Measurements from ENCODE around the gene ZFAND5.

Gene ZFAND5

DNA sequence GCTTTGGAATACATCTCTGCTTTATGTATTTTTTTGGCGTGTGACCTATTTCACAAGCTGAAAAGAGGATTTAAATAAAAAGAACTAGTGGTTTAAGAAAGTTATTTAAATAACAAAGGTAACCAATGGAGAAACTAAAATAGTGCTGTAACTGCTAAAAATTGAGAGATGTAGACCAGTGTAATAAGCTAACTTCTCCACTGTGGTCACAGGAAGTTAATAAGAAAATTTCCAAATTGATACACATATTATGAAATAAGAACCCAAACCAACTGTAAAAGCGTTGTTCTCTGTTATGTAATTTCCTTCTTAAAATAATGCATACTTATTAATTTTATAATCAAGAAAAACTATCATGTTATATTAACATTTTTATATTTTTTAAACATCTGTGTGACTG, 29.1 kb upstream of the ZFAND5 start:
- no peaks in the 10 kb centered on the region for H3K9me2 ChIP-seq (replicated peaks; ENCODE audit: low read depth, low read length)
- no peaks in the 10 kb centered on the region for H3F3A ChIP-seq (ENCODE audit: low read depth)
- H3K9me3 ChIP-seq (ENCODE audit: insufficient read depth, low read depth, low read length), result no peaks in the 10 kb centered on the region
- TF ChIP-seq EZH2phosphoT487 (IDR thresholded peaks at IDR 0.05; ENCODE audit: borderline replicate concordance), result no peak
- TF ChIP-seq, protein P1, sequence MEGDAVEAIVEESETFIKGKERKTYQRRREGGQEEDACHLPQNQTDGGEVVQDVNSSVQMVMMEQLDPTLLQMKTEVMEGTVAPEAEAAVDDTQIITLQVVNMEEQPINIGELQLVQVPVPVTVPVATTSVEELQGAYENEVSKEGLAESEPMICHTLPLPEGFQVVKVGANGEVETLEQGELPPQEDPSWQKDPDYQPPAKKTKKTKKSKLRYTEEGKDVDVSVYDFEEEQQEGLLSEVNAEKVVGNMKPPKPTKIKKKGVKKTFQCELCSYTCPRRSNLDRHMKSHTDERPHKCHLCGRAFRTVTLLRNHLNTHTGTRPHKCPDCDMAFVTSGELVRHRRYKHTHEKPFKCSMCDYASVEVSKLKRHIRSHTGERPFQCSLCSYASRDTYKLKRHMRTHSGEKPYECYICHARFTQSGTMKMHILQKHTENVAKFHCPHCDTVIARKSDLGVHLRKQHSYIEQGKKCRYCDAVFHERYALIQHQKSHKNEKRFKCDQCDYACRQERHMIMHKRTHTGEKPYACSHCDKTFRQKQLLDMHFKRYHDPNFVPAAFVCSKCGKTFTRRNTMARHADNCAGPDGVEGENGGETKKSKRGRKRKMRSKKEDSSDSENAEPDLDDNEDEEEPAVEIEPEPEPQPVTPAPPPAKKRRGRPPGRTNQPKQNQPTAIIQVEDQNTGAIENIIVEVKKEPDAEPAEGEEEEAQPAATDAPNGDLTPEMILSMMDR (conservative IDR thresholded peaks at IDR 0.05; ENCODE audit: low read length), result no peak
- no peaks in the 10 kb centered on the region for H3K79me2 ChIP-seq (ENCODE audit: insufficient read depth, low read length)
- H3K4me2 ChIP-seq (ENCODE audit: low read depth, low read length, poor library complexity, severe bottlenecking), result no peak overlapping the region
- no peaks in the 10 kb centered on the region for H4K20me1 ChIP-seq (ENCODE audit: insufficient read depth, low read length, poor library complexity, severe bottlenecking)
- H3K27me3 ChIP-seq (ENCODE audit: insufficient read depth, low read length, poor library complexity, severe bottlenecking), result no peaks in the 10 kb centered on the region
- no peak overlapping the region for H2AFZ ChIP-seq (ENCODE audit: low read length)
- no peaks in the 10 kb centered on the region for H3K36me3 ChIP-seq (ENCODE audit: insufficient read depth, low read length)
- no peak overlapping the region for H3K9ac ChIP-seq (ENCODE audit: low read depth, low read length, poor library complexity, severe bottlenecking)
- no peak overlapping the region for H3K4me3 ChIP-seq (ENCODE audit: low read length, poor library complexity, severe bottlenecking)
- H3K4me1 ChIP-seq (ENCODE audit: insufficient read depth, low read length, poor library complexity, severe bottlenecking), result no peaks in the 10 kb centered on the region

DNA sequence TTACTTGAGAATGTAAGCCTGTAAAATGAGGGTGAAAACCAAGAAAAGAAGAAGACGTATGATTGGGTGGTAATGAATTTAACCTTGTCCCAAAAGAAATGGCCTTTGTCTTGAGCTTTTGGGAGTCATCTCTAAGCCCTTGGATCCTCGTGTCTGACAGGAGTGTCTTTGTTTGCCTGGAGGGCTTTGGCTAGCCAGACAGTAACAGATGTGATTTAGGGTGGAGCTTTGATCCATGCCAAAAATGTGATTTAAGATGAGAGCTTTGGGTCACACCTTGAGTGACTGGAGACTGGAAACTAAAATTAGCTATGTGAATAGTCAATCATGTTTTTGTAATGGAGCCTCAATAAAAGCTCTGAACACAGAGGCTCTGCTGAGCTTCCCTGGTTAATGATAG, 25.9 kb upstream of the ZFAND5 start:
- H3K9ac ChIP-seq (ENCODE audit: low read depth, low read length, poor library complexity, severe bottlenecking), result no peak overlapping the region
- no peak overlapping the region for H3K4me2 ChIP-seq (ENCODE audit: low read depth, low read length, poor library complexity, severe bottlenecking)
- H2AFZ ChIP-seq (ENCODE audit: low read length), result no peak overlapping the region
- TF ChIP-seq, protein P1 (conservative IDR thresholded peaks at IDR 0.05; ENCODE audit: low read length), result no peak
- no peak for TF ChIP-seq EZH2phosphoT487 (IDR thresholded peaks at IDR 0.05; ENCODE audit: borderline replicate concordance)
- H3K27me3 ChIP-seq (ENCODE audit: insufficient read depth, low read length, poor library complexity, severe bottlenecking), result no peaks in the 10 kb centered on the region
- H3K9me3 ChIP-seq (ENCODE audit: insufficient read depth, low read depth, low read length), result no peaks in the 10 kb centered on the region
- H3K9me2 ChIP-seq (replicated peaks; ENCODE audit: low read depth, low read length), result no peaks in the 10 kb centered on the region
- H3K4me3 ChIP-seq (ENCODE audit: low read length, poor library complexity, severe bottlenecking), result no peak overlapping the region
- no peaks in the 10 kb centered on the region for H3K79me2 ChIP-seq (ENCODE audit: insufficient read depth, low read length)
- H4K20me1 ChIP-seq (ENCODE audit: insufficient read depth, low read length, poor library complexity, severe bottlenecking), result no peaks in the 10 kb centered on the region
- no peaks in the 10 kb centered on the region for H3K36me3 ChIP-seq (ENCODE audit: insufficient read depth, low read length)
- no peaks in the 10 kb centered on the region for H3K4me1 ChIP-seq (ENCODE audit: insufficient read depth, low read length, poor library complexity, severe bottlenecking)
- H3F3A ChIP-seq (ENCODE audit: low read depth), result no peaks in the 10 kb centered on the region

DNA sequence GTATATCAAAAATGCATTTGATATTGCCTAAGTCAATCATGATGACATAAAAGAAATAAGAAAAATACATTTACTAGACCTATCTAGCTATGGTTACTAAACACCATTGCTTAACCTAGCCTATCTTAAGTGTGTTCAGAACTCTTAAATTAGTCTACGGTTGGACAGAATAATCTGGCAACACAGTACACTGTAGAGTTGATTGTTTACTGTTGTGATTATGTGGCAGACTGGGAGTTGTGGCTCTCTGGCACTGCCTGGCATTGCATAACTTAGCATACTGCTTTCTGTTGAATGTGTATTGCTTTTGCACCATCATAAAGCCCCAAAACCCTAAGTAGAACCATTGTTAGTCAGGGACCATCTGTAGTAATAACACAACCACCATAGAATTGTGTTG, 21.2 kb upstream of the ZFAND5 start:
- Histone ChIP-seq H3F3A (ENCODE audit: low read depth) (no peaks in the 10 kb centered on the region), H3K9ac (ENCODE audit: low read depth, low read length, poor library complexity, severe bottlenecking) (no peak overlapping the region), H3K9me2 (replicated peaks; ENCODE audit: low read depth, low read length) (no peaks in the 10 kb centered on the region), H3K4me3 (ENCODE audit: low read length, poor library complexity, severe bottlenecking) (no peak overlapping the region), H4K20me1 (ENCODE audit: insufficient read depth, low read length, poor library complexity, severe bottlenecking) (no peaks in the 10 kb centered on the region), H3K4me1 (ENCODE audit: insufficient read depth, low read length, poor library complexity, severe bottlenecking) (no peaks in the 10 kb centered on the region), H3K9me3 (ENCODE audit: insufficient read depth, low read depth, low read length) (no peaks in the 10 kb centered on the region), H3K27me3 (ENCODE audit: insufficient read depth, low read length, poor library complexity, severe bottlenecking) (no peaks in the 10 kb centered on the region), H2AFZ (ENCODE audit: low read length) (no peak overlapping the region), H3K79me2 (ENCODE audit: insufficient read depth, low read length) (no peaks in the 10 kb centered on the region), H3K36me3 (ENCODE audit: insufficient read depth, low read length) (no peaks in the 10 kb centered on the region), H3K4me2 (ENCODE audit: low read depth, low read length, poor library complexity, severe bottlenecking) (no peak overlapping the region)
- no peak for TF ChIP-seq EZH2phosphoT487 (IDR thresholded peaks at IDR 0.05; ENCODE audit: borderline replicate concordance)
- TF ChIP-seq, protein P1 (conservative IDR thresholded peaks at IDR 0.05; ENCODE audit: low read length), result no peak
